K562 (cell line): Measurements from ENCODE around the gene TCTN3. TPM values are rescaled to one million over a fixed set of nuclear protein-coding genes. Genes with fewer than 3 reads are reported as not detected.

ENCODE experiments used
- ATAC-seq: fragments of 200-7000 bp; cut with Tn5 transposase; 3 replicates; pipeline ENCODE4 v1.9.1; 2020; ENCODE audit warnings: moderate library complexity
- BruUV-seq: library from RNA; stranded (reverse); fragments of 400-500 nt; replicated peaks from 2 replicates; lab custom pipeline; 2021; lab: Mats Ljungman, UMichigan
- CTCF ChIA-PET: fragments of 300-600 bp; formaldehyde crosslinking; extraction: SDS; loops from one replicate; lab custom pipeline; 2021; ENCODE audit warnings: low intra/inter-chr PET ratio; lab: Yijun Ruan, JAX
- POLR2A ChIA-PET: fragments of 300-600, 350-650 bp; sonication (Branson Sonifier 250); formaldehyde crosslinking; extraction: SDS; loops from one replicate; lab custom pipeline; 2021; ENCODE audit warnings: antibody characterized with exemption, inconsistent platforms; lab: Yijun Ruan, JAX
- DNase-seq, 4 experiments: peaks; one replicate each; pipeline versions ENCODE4 v3.0.0 to v3.0.0-alpha.2; 2011 to 2018; ENCODE audit warnings: low spot score in 3 of 4, mixed read lengths in 3 of 4; ENCODE audit errors: extremely low read depth in 1 of 4
- FAIRE-seq: peaks from 2 replicates; lab custom pipeline; 2011; peaks lifted over from hg19 to GRCh38; lab: Jason Lieb, UNC
- H2AFZ ChIP-seq: 2 replicates; pipeline ENCODE4 v1.6.0; 2011; ENCODE audit warnings: low read depth, low read length, control low read depth, inconsistent platforms
- H3K27ac ChIP-seq: fragments of 200-600 bp; 3 replicates; pipeline ENCODE4 v1.8.0; 2011; ENCODE audit warnings: low read depth, mild to moderate bottlenecking, control low read depth, inconsistent platforms, low read length, moderate library complexity, mixed read lengths; ENCODE audit errors: extremely low read depth
- H3K27me3 ChIP-seq, 2 experiments: fragments of 300-600 bp in 1 of 2; 2 replicates in 1 of 2; 3 replicates in 1 of 2; pipeline versions ENCODE4 v1.6.0 to v1.8.0; 2011; ENCODE audit warnings: inconsistent platforms in 2 of 2, low read length in 2 of 2, mild to moderate bottlenecking in 1 of 2, mixed read lengths in 1 of 2, moderate library complexity in 1 of 2; ENCODE audit not compliant: control insufficient read depth in 2 of 2, insufficient read depth in 2 of 2
- H3K36me3 ChIP-seq: fragments of 300-600 bp; 3 replicates; pipeline ENCODE4 v1.8.0; 2011; ENCODE audit warnings: mild to moderate bottlenecking, low read length, inconsistent platforms; ENCODE audit not compliant: control insufficient read depth, insufficient read depth
- H3K4me1 ChIP-seq, 2 experiments: fragments of 200-600 bp in 1 of 2; replicated peaks in 1 of 2; 2 replicates in 1 of 2; 3 replicates in 1 of 2; pipeline versions ENCODE4 v1.5.1 to v1.8.0; 2011; ENCODE audit warnings: inconsistent platforms in 2 of 2, low read length in 2 of 2, mild to moderate bottlenecking in 1 of 2, mixed read lengths in 1 of 2, moderate library complexity in 1 of 2; ENCODE audit not compliant: control insufficient read depth in 2 of 2, insufficient read depth in 2 of 2
- H3K4me2 ChIP-seq: 2 replicates; pipeline ENCODE4 v1.6.1; 2011; ENCODE audit warnings: low read length, control low read depth, inconsistent platforms, mixed read lengths; ENCODE audit not compliant: insufficient read depth
- H3K4me3 ChIP-seq: fragments of 200-600 bp; sonication (generic), shearing (Covaris generic); 2 replicates; pipeline ENCODE4 v1.5.1; 2016; ENCODE audit warnings: control low read depth, inconsistent platforms
- H3K79me2 ChIP-seq: fragments of 200-600 bp; 3 replicates; pipeline ENCODE4 v1.8.0; 2011; ENCODE audit warnings: low read length, inconsistent platforms; ENCODE audit not compliant: control insufficient read depth, insufficient read depth
- H3K9ac ChIP-seq, 2 experiments: 2 replicates each; pipeline versions ENCODE4 v1.6.0 to v1.6.1; 2011; ENCODE audit warnings: low read depth in 2 of 2, low read length in 2 of 2, control low read depth in 1 of 2, inconsistent platforms in 1 of 2, mild to moderate bottlenecking in 1 of 2, mixed read lengths in 1 of 2; ENCODE audit not compliant: insufficient read depth in 1 of 2
- H3K9me1 ChIP-seq: one replicate; pipeline ENCODE4 v1.6.0; 2011; ENCODE audit warnings: inconsistent platforms, mild to moderate bottlenecking, low read length, moderate library complexity; ENCODE audit not compliant: control insufficient read depth, insufficient read depth
- H3K9me3 ChIP-seq: replicated peaks from 2 replicates; pipeline ENCODE4 v1.5.1; 2011; ENCODE audit warnings: low read depth, low read length, inconsistent platforms; ENCODE audit not compliant: control insufficient read depth, insufficient read depth
- H4K20me1 ChIP-seq: replicated peaks from 2 replicates; pipeline ENCODE4 v1.6.1; 2011; ENCODE audit warnings: low read length, inconsistent platforms, mixed read lengths; ENCODE audit not compliant: control insufficient read depth, insufficient read depth
- ARID3B ChIP-seq: fragments of 250-450 bp; sonication (Bioruptor Pico); IDR thresholded peaks from 2 replicates; pipeline ENCODE4 v1.4.0; 2020; ENCODE audit warnings: borderline replicate concordance
- CGGBP1 ChIP-seq: fragments of 250-450 bp; sonication (Bioruptor Pico); IDR thresholded peaks from 2 replicates; pipeline ENCODE4 v1.9.0; 2021; ENCODE audit warnings: mild to moderate bottlenecking
- CTCF ChIP-seq, 3 experiments: IDR thresholded peaks in 2 of 3; conservative IDR thresholded peaks in 1 of 3; 2 replicates each; pipeline ENCODE4 v1.5.1; 2011 to 2012; ENCODE audit warnings: low read length in 3 of 3, mild to moderate bottlenecking in 3 of 3, control low read depth in 2 of 3, improper control_type of control experiment in 1 of 3, inconsistent platforms in 1 of 3, low read depth in 1 of 3, mixed read lengths in 1 of 3, moderate library complexity in 1 of 3; ENCODE audit not compliant: insufficient read depth in 2 of 3
- FOXJ3 ChIP-seq: sonication (generic); formaldehyde crosslinking; IDR thresholded peaks from 2 replicates; pipeline ENCODE4 v1.4.0; 2020; ENCODE audit warnings: mild to moderate bottlenecking, missing genetic modification reagents
- HDAC2 ChIP-seq: fragments of 450-650 bp; IDR thresholded peaks from 2 replicates; pipeline ENCODE4 v1.6.1; 2016; ENCODE audit warnings: mild to moderate bottlenecking
- HOMEZ ChIP-seq: fragments of 250-450 bp; sonication (Bioruptor Pico); IDR thresholded peaks from 2 replicates; pipeline ENCODE4 v1.4.0; 2020; ENCODE audit warnings: mild to moderate bottlenecking, moderate library complexity
- JUND ChIP-seq, 2 experiments: IDR thresholded peaks; 2 replicates in 1 of 2; 3 replicates in 1 of 2; pipeline ENCODE4 v1.6.1; 2011; ENCODE audit warnings: borderline replicate concordance in 2 of 2, low read depth in 2 of 2, low read length in 2 of 2, improper control_type of control experiment in 1 of 2, missing biosample characterization in 1 of 2, missing genetic modification characterization in 1 of 2, missing genetic modification reagents in 1 of 2
- NCOA4 ChIP-seq: fragments of 450-650 bp; IDR thresholded peaks from 2 replicates; pipeline ENCODE4 v1.6.1; 2018; ENCODE audit warnings: mild to moderate bottlenecking; ENCODE audit not compliant: partially characterized antibody
- NR2F6 ChIP-seq: fragments of 450-650 bp; formaldehyde crosslinking; IDR thresholded peaks from 2 replicates; pipeline ENCODE4 v1.4.0; 2020; ENCODE audit warnings: mild to moderate bottlenecking
- RBM15 ChIP-seq: fragments of 200-400 bp; formaldehyde crosslinking; IDR thresholded peaks from 2 replicates; pipeline ENCODE4 v1.6.1; 2018; ENCODE audit warnings: mild to moderate bottlenecking, low read length, moderate library complexity; ENCODE audit not compliant: insufficient read depth
- TAF1 ChIP-seq: IDR thresholded peaks from 2 replicates; pipeline ENCODE4 v1.6.1; 2011; ENCODE audit warnings: mild to moderate bottlenecking, low read length, moderate library complexity; ENCODE audit not compliant: insufficient read depth, control insufficient read depth, severe bottlenecking; ENCODE audit errors: extremely low read depth
- TCF7 ChIP-seq: sonication (generic); IDR thresholded peaks from 2 replicates; pipeline ENCODE4 v1.6.1; 2016; ENCODE audit warnings: antibody characterized with exemption, borderline replicate concordance
- ZBTB2 ChIP-seq: fragments of 450-650 bp; IDR thresholded peaks from 2 replicates; pipeline ENCODE4 v1.6.1; 2016; ENCODE audit warnings: antibody characterized with exemption
- ZFP30 ChIP-seq: fragments of 250-450 bp; sonication (Bioruptor Pico); IDR thresholded peaks from 2 replicates; pipeline ENCODE4 v1.8.0; 2022; ENCODE audit warnings: moderate library complexity, mild to moderate bottlenecking, inconsistent platforms, borderline replicate concordance
- ZNF134 ChIP-seq: fragments of 250-450 bp; sonication (Bioruptor Pico); conservative IDR thresholded peaks from 2 replicates; pipeline ENCODE4 v1.4.0; 2020
- WGBS: fragments of 100-300 bp; shearing (Covaris generic); methylation state at CpG from one replicate; pipeline ENCODE4 v1.1.6; 2016; ENCODE audit warnings: low coverage, mixed read lengths; ENCODE audit not compliant: insufficient coverage; ENCODE audit errors: missing lambda C conversion rate; 5-methylcytosine and 5-hydroxymethylcytosine counted together
- in situ Hi-C: fragments of 300-500 bp; cut with MboI; formaldehyde crosslinking; loops from 4 replicates; pipeline ENCODE4 v1.15.0; 2018; ENCODE audit warnings: inconsistent platforms, mixed read lengths
- intact Hi-C: fragments of 100-400 bp; cut with micrococcal nuclease; formaldehyde crosslinking; loops from 2 replicates; pipeline ENCODE4 v1.14.2; 2022
- polyA plus RNA-seq, 8 experiments: library from polyadenylated mRNA; depleted of rRNA in 4 of 8; stranded (reverse) in 5 of 8; unstranded in 3 of 8; fragments of >200 nt; fragmentation: Nextera tagmentation in 2 of 8; fragmentation: Illumina TruSeq in 1 of 8; extraction: Ambion mirVana in 2 of 8; extraction: Trizol in 1 of 8; gene quantifications; 2 replicates each; pipeline versions ENCODE4 v1.2.1 to v1.2.3, GENCODE V29; 2011 to 2014; ENCODE audit warnings: inconsistent platforms in 1 of 8, missing spikeins in 1 of 8
- total RNA-seq, 7 experiments: library from RNA; depleted of rRNA in 6 of 7; stranded (reverse); fragments of >200 nt in 6 of 7; fragmentation: Illumina TruSeq in 2 of 7; extraction: Trizol in 2 of 7; gene quantifications; 2 replicates each; pipeline versions ENCODE4 v1.2.1 to v1.2.3, GENCODE V29; 2011 to 2021; ENCODE audit warnings: low replicate concordance in 1 of 7

The TCTN3 gene
- total and polyA plus RNA-seq, 9 of the 15 experiments (the other 6 are each of a cell fraction or from before 2014, with no cell fraction given), result 10.4 to 25.8 (median 16.3) TPM

- FAIRE-seq (no peak), ATAC-seq (no peak), DNase-seq (no peak)
- BruUV-seq, result no TSS peak
- H4K20me1 ChIP-seq, result no peaks in the 10 kb centered on the region
- peaks cover 0 to 2% of the 10 kb centered on the region in 2 experiments; a peak in 2 of 5 replicates for H3K4me1 ChIP-seq
- H2AFZ ChIP-seq, result no peak overlapping the region
- ChIA-PET CTCF (no interaction called here), POLR2A (interaction anchor here (0.7 kb wide), 1 partner anchor 413 kb away, joined by 3 read pairs; the partner anchor contains the start of gene ZNF518A)
- H3K4me2 ChIP-seq, result no peak overlapping the region
- H3K9me3 ChIP-seq, result no peaks in the 10 kb centered on the region
- no peak overlapping the region for H3K9ac ChIP-seq
- in situ Hi-C loops (no loop called here), intact Hi-C loops (no loop called here)
- H3K9me1 ChIP-seq, result no peaks in the 10 kb centered on the region
- WGBS, result 18% methylated on average over 3 of the region's 3 CpGs
- no peak overlapping the region for H3K4me3 ChIP-seq
- H3K79me2 ChIP-seq, result no peaks in the 10 kb centered on the region
- H3K27ac ChIP-seq, result no peak overlapping the region
- no peaks in the 10 kb centered on the region for H3K36me3 ChIP-seq
- H3K27me3 ChIP-seq, result no peaks in the 10 kb centered on the region
- no peak for TF ChIP-seq HDAC2
- TF ChIP-seq ZFP30 (CRISPR knock-in tag), result no peak
- TF ChIP-seq NCOA4, result no peak
- no peak for TF ChIP-seq HOMEZ (CRISPR knock-in tag)
- TF ChIP-seq CTCF (IDR thresholded peaks at IDR 0.05 in 2 of 3, conservative IDR thresholded peaks at IDR 0.05 in 1 of 3; ENCODE audit: insufficient read depth in 2 of 3, low read depth in 1 of 3, low read length in 3 of 3), result no peak
- no peak for TF ChIP-seq ZBTB2
- no peak for TF ChIP-seq ARID3B (CRISPR knock-in tag)
- no peak for TF ChIP-seq RBM15
- no peak for TF ChIP-seq FOXJ3 (CRISPR knock-in tag)
- no peak for TF ChIP-seq TAF1
- TF ChIP-seq TCF7, result no peak
- TF ChIP-seq NR2F6 (CRISPR knock-in tag), result no peak
- no peak for TF ChIP-seq JUND (IDR thresholded peaks at IDR 0.05; ENCODE audit: borderline replicate concordance, low read depth, low read length)
- TF ChIP-seq JUND (tag; IDR thresholded peaks at IDR 0.05; ENCODE audit: borderline replicate concordance, low read depth, low read length), result no peak
- TF ChIP-seq ZNF134, result no peak
- TF ChIP-seq CGGBP1 (CRISPR knock-in tag), result no peak
Measured at GRCh38 chr10:95716466-95716865, 22.7 kb upstream of the TCTN3 start.
